Measurements from ENCODE around the gene CHST3.

CHST3 gene

DNA sequence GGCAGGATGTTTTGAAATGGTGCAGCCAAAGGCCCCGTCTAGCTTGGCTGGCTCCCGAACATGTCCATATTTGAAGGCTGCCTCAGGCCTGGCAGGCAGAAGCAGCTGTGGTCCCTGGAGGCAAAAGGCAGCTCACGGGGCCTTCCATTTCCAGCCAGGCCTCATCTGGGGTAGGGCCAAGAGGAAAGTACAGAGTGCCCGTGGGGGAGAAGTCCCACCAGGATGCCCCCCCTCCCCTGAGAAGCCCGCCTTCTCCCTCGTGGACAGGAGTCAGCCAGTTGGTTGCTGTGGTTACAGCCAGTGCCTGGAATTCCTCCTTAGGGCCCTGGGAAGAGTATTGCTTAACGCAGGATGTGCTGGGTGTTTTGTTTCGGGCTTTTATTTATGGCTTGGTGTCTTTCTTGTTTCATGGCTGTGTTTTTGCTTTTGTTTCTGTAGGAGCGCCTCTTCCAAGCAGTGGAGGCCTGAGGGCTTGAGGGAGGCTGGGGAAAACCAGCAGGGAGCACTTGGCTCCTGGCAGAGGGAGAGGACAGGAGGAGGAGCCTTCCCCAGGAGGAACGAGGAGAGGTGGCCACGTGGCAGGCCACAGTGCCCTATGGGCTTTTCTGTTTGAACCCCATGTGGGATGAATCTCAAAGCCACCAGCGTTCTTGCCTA lies 45.4 kb downstream of the CHST3 start:
- Histone ChIP-seq H4K20me1 (ENCODE audit: insufficient read depth, low read length) (no peaks in the 10 kb centered on the region), H3K9ac (ENCODE audit: low read length) (no peak overlapping the region)

DNA sequence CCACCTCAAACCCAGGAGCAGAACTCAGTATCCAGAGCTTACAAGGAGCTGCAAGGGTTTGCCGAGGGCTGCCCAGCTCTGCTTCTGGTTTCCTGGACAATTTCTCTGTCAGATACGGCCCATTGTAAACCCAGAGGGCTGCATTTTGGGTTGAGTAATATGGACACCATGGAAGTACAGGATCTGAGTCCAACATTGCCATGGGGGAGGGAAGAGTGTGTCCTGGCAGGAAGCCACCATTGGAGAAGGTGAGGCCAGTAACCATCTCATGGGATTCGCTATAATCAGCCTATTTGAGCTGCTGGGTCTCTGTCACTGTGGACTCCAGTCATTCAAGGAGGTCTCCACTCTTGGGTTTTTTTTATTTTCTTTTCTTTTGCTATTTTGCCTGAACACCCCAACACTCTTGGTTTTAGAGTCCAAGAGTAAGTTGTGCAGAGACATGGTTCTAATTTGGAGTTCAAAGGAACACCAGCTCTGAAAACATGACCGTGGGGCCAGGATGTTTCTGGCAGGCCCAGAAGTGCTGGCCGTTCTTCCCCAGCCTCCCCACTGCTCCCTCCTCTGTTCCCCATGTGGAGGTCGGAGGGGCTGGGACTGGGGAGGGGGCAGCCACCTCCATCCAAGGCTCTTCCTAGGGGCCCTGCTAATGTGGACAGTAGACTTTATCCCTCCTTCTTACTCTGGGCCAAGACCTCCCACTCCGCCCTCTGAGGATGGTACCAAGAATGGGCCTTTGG lies 46.2 kb downstream of the CHST3 start:
- Histone ChIP-seq H3K27ac (ENCODE audit: low read length) (no peak overlapping the region), H3K79me2 (ENCODE audit: low read length) (no peaks in the 10 kb centered on the region), H3K27me3 (ENCODE audit: low read depth, low read length) (no peaks in the 10 kb centered on the region), H3K36me3 (replicated peaks; ENCODE audit: low read depth, low read length) (no peaks in the 10 kb centered on the region), H4K20me1 (ENCODE audit: insufficient read depth, low read length) (no peaks in the 10 kb centered on the region), H3K4me3 (ENCODE audit: low read length) (no peak overlapping the region), H3K4me2 (ENCODE audit: low read length) (no peak overlapping the region), H3K9me3 (ENCODE audit: insufficient read depth, low read length) (no peaks in the 10 kb centered on the region), H3K4me1 (ENCODE audit: low read length) (peaks cover 15% of the 10 kb centered on the region), H3K9ac (ENCODE audit: low read length) (no peak overlapping the region), H2AFZ (ENCODE audit: low read depth, low read length) (no peak overlapping the region)
- TF ChIP-seq, protein P1, sequence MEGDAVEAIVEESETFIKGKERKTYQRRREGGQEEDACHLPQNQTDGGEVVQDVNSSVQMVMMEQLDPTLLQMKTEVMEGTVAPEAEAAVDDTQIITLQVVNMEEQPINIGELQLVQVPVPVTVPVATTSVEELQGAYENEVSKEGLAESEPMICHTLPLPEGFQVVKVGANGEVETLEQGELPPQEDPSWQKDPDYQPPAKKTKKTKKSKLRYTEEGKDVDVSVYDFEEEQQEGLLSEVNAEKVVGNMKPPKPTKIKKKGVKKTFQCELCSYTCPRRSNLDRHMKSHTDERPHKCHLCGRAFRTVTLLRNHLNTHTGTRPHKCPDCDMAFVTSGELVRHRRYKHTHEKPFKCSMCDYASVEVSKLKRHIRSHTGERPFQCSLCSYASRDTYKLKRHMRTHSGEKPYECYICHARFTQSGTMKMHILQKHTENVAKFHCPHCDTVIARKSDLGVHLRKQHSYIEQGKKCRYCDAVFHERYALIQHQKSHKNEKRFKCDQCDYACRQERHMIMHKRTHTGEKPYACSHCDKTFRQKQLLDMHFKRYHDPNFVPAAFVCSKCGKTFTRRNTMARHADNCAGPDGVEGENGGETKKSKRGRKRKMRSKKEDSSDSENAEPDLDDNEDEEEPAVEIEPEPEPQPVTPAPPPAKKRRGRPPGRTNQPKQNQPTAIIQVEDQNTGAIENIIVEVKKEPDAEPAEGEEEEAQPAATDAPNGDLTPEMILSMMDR (IDR thresholded peaks at IDR 0.05; ENCODE audit: low read depth, low read length) = no peak
- TF ChIP-seq EZH2phosphoT487 (IDR thresholded peaks at IDR 0.05; ENCODE audit: low read depth) = no peak

More for the DNA sequence above, 45.4 kb downstream of the CHST3 start:
- no peak overlapping the region for H3K4me3 ChIP-seq (ENCODE audit: low read length)
- H3K36me3 ChIP-seq (replicated peaks; ENCODE audit: low read depth, low read length) = no peaks in the 10 kb centered on the region
- no peak overlapping the region for H2AFZ ChIP-seq (ENCODE audit: low read depth, low read length)
- peaks cover 15% of the 10 kb centered on the region for H3K4me1 ChIP-seq (ENCODE audit: low read length)
- no peaks in the 10 kb centered on the region for H3K27me3 ChIP-seq (ENCODE audit: low read depth, low read length)
- no peaks in the 10 kb centered on the region for H3K79me2 ChIP-seq (ENCODE audit: low read length)
- no peaks in the 10 kb centered on the region for H3K9me3 ChIP-seq (ENCODE audit: insufficient read depth, low read length)
- TF ChIP-seq, protein P1 (IDR thresholded peaks at IDR 0.05; ENCODE audit: low read depth, low read length) = no peak
- no peak for TF ChIP-seq EZH2phosphoT487 (IDR thresholded peaks at IDR 0.05; ENCODE audit: low read depth)
- H3K4me2 ChIP-seq (ENCODE audit: low read length) = no peak overlapping the region
- H3K27ac ChIP-seq (ENCODE audit: low read length) = no peak overlapping the region

DNA sequence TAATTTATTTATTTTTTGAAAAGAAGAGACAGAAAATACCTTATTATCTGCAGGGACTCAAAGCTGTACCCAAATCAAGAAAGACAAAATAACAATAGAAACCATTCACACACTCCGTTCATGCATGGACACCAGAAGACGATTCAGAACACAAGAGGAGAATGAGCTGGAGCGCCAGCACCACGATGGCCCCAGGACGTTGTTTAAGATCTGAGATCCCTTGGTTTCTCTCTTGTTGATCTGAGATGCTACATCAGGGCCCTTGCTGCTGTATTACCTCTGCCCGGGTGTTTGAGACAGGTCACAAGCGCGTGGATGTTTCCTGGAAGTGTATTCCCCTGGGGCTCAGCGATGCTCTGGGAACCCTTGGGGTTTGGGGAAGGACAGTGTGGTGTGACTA lies 46.8 kb downstream of the CHST3 start:
- no peaks in the 10 kb centered on the region for H3K36me3 ChIP-seq (replicated peaks; ENCODE audit: low read depth, low read length)
- H3K4me3 ChIP-seq (ENCODE audit: low read length) = no peak overlapping the region
- no peak overlapping the region for H3K9ac ChIP-seq (ENCODE audit: low read length)
- no peak overlapping the region for H2AFZ ChIP-seq (ENCODE audit: low read depth, low read length)
- H3K27me3 ChIP-seq (ENCODE audit: low read depth, low read length) = no peaks in the 10 kb centered on the region
- no peaks in the 10 kb centered on the region for H4K20me1 ChIP-seq (ENCODE audit: insufficient read depth, low read length)
- peaks cover 10% of the 10 kb centered on the region for H3K4me1 ChIP-seq (ENCODE audit: low read length)
- no peaks in the 10 kb centered on the region for H3K9me3 ChIP-seq (ENCODE audit: insufficient read depth, low read length)
- no peak overlapping the region for H3K27ac ChIP-seq (ENCODE audit: low read length)
- TF ChIP-seq EZH2phosphoT487 (IDR thresholded peaks at IDR 0.05; ENCODE audit: low read depth) = no peak
- TF ChIP-seq, protein P1 (IDR thresholded peaks at IDR 0.05; ENCODE audit: low read depth, low read length) = no peak
- no peak overlapping the region for H3K4me2 ChIP-seq (ENCODE audit: low read length)
- H3K79me2 ChIP-seq (ENCODE audit: low read length) = no peaks in the 10 kb centered on the region

DNA sequence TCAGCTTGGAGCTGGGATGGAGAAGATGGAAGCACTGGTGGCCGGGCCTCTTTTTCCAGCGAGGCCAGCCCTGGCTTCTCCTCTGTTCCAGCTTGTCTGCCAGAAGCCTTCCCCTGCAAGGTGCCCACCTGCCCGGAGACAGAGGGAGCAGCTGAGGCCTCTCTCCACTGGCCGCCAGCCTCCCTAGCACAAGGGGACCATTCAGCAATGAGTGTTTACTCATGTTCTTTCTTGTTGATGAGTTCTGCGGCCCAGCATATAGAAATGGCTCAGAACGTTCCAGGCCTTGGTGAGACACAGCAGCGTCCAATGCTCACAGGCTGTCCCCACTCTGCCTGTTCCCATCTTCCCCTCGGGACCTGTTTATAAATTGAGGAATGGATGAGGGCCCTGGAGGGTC lies 47.3 kb downstream of the CHST3 start:
- no peak for TF ChIP-seq EZH2phosphoT487 (IDR thresholded peaks at IDR 0.05; ENCODE audit: low read depth)
- TF ChIP-seq, protein P1 (IDR thresholded peaks at IDR 0.05; ENCODE audit: low read depth, low read length) = no peak
- no peak overlapping the region for H3K27ac ChIP-seq (ENCODE audit: low read length)
- H3K4me2 ChIP-seq (ENCODE audit: low read length) = no peak overlapping the region
- no peak overlapping the region for H3K9ac ChIP-seq (ENCODE audit: low read length)
- no peaks in the 10 kb centered on the region for H3K9me3 ChIP-seq (ENCODE audit: insufficient read depth, low read length)
- no peaks in the 10 kb centered on the region for H3K36me3 ChIP-seq (replicated peaks; ENCODE audit: low read depth, low read length)
- H4K20me1 ChIP-seq (ENCODE audit: insufficient read depth, low read length) = no peaks in the 10 kb centered on the region
- no peak overlapping the region for H2AFZ ChIP-seq (ENCODE audit: low read depth, low read length)
- H3K4me1 ChIP-seq (ENCODE audit: low read length) = peaks cover 6% of the 10 kb centered on the region
- no peaks in the 10 kb centered on the region for H3K27me3 ChIP-seq (ENCODE audit: low read depth, low read length)
- no peaks in the 10 kb centered on the region for H3K79me2 ChIP-seq (ENCODE audit: low read length)
- no peak overlapping the region for H3K4me3 ChIP-seq (ENCODE audit: low read length)

All from OCI-LY3 (cell line).